HepG2 (cell line): Measurements from ENCODE around the gene TNPO3. TPM values are rescaled to one million over a fixed set of nuclear protein-coding genes. Genes with fewer than 3 reads are reported as not detected.

ENCODE experiments used
- DR1 ChIP-seq: sonication (generic); formaldehyde crosslinking; IDR thresholded peaks from 2 replicates; pipeline ENCODE4 v1.8.0; 2021; ENCODE audit warnings: mild to moderate bottlenecking, missing genetic modification reagents, inconsistent platforms
- HNRNPK ChIP-seq: fragments of 200-400 bp; formaldehyde crosslinking; IDR thresholded peaks from 2 replicates; pipeline ENCODE4 v1.6.1; 2018; ENCODE audit warnings: low read length, low read depth, moderate library complexity, mild to moderate bottlenecking; ENCODE audit not compliant: poor library complexity, severe bottlenecking
- KLF12 ChIP-seq: sonication (generic); formaldehyde crosslinking; IDR thresholded peaks from 2 replicates; pipeline ENCODE4 v1.4.0; 2020; ENCODE audit warnings: missing genetic modification reagents, borderline replicate concordance
- MED13 ChIP-seq: sonication (generic); formaldehyde crosslinking; IDR thresholded peaks from 2 replicates; pipeline ENCODE4 v1.5.0; 2020; ENCODE audit warnings: missing genetic modification reagents
- MTF1 ChIP-seq: sonication (generic); formaldehyde crosslinking; IDR thresholded peaks from 2 replicates; pipeline ENCODE4 v1.5.0; 2020; ENCODE audit warnings: missing genetic modification reagents
- PAWR ChIP-seq: sonication (generic); formaldehyde crosslinking; IDR thresholded peaks from 2 replicates; pipeline ENCODE4 v1.4.0; 2020; ENCODE audit warnings: missing genetic modification reagents, mild to moderate bottlenecking, borderline replicate concordance
- SMAD1 ChIP-seq: sonication (generic); formaldehyde crosslinking; IDR thresholded peaks from 2 replicates; pipeline ENCODE4 v1.4.0; 2020; ENCODE audit warnings: missing genetic modification reagents, low read depth, mild to moderate bottlenecking, borderline replicate concordance
- TSC22D2 ChIP-seq: sonication (generic); formaldehyde crosslinking; IDR thresholded peaks from 2 replicates; pipeline ENCODE4 v1.5.1; 2020; ENCODE audit warnings: missing genetic modification reagents, mild to moderate bottlenecking, borderline replicate concordance
- ZFP82 ChIP-seq: sonication (generic); formaldehyde crosslinking; IDR thresholded peaks from 2 replicates; pipeline ENCODE4 v1.5.1; 2020; ENCODE audit warnings: mild to moderate bottlenecking, missing genetic modification reagents, borderline replicate concordance
- ZNF160 ChIP-seq: sonication (generic); formaldehyde crosslinking; IDR thresholded peaks from 2 replicates; pipeline ENCODE4 v1.8.0; 2022; ENCODE audit warnings: mild to moderate bottlenecking, inconsistent platforms, missing genetic modification reagents
- ZNF468 ChIP-seq: sonication (generic); formaldehyde crosslinking; IDR thresholded peaks from 2 replicates; pipeline ENCODE4 v1.8.0; 2022; ENCODE audit warnings: mild to moderate bottlenecking, moderate library complexity, missing genetic modification reagents
- ZNF598 ChIP-seq: sonication (generic); formaldehyde crosslinking; IDR thresholded peaks from 2 replicates; pipeline ENCODE4 v1.5.1; 2020; ENCODE audit warnings: mild to moderate bottlenecking, missing genetic modification reagents, borderline replicate concordance
- ZNF761 ChIP-seq: sonication (generic); formaldehyde crosslinking; conservative IDR thresholded peaks from 2 replicates; pipeline ENCODE4 v1.4.0; 2020; ENCODE audit warnings: mild to moderate bottlenecking, missing genetic modification reagents
- polyA plus RNA-seq, 8 experiments: library from polyadenylated mRNA; depleted of rRNA in 3 of 8; stranded (reverse) in 7 of 8; unstranded in 1 of 8; fragments of >200 nt; fragmentation: Illumina TruSeq in 4 of 8; extraction: Trizol in 4 of 8; gene quantifications; 2 replicates each; pipeline versions ENCODE4 v1.2.1 to v1.2.3, GENCODE V29; 2011 to 2016; ENCODE audit warnings: low read depth in 4 of 8, missing spikeins in 1 of 8, mixed read lengths in 1 of 8; ENCODE audit not compliant: insufficient read depth in 1 of 8
- total RNA-seq, 5 experiments: library from RNA; depleted of rRNA; stranded (reverse); fragments of >200 nt; fragmentation: Illumina TruSeq; extraction: Trizol; gene quantifications; 2 replicates each; pipeline ENCODE4 v1.2.3, GENCODE V29; 2016; ENCODE audit warnings: low read depth in 1 of 5
- TF ChIP-seq, protein P1 (sequence below): sonication (generic); formaldehyde crosslinking; IDR thresholded peaks from 2 replicates; pipeline ENCODE4 v1.4.0; 2020; ENCODE audit warnings: mild to moderate bottlenecking, missing genetic modification reagents
- TF ChIP-seq, protein P2 (sequence below): sonication (generic); formaldehyde crosslinking; IDR thresholded peaks from 2 replicates; pipeline ENCODE4 v1.8.1; 2023; ENCODE audit warnings: missing genetic modification reagents, inconsistent platforms, borderline replicate concordance
- TF ChIP-seq, protein P3 (sequence below): sonication (generic); formaldehyde crosslinking; IDR thresholded peaks from 2 replicates; pipeline ENCODE4 v1.4.0; 2020; ENCODE audit warnings: missing genetic modification reagents, borderline replicate concordance
- TF ChIP-seq, protein P4 (sequence below): sonication (generic); formaldehyde crosslinking; IDR thresholded peaks from 2 replicates; pipeline ENCODE4 v1.9.0; 2022; ENCODE audit warnings: low read depth, missing genetic modification reagents

TNPO3 gene
- total and polyA plus RNA-seq, 2 of the 13 experiments (the other 11 are each of a cell fraction or from before 2014, with no cell fraction given): 23.8 to 44.6 TPM

DNA sequence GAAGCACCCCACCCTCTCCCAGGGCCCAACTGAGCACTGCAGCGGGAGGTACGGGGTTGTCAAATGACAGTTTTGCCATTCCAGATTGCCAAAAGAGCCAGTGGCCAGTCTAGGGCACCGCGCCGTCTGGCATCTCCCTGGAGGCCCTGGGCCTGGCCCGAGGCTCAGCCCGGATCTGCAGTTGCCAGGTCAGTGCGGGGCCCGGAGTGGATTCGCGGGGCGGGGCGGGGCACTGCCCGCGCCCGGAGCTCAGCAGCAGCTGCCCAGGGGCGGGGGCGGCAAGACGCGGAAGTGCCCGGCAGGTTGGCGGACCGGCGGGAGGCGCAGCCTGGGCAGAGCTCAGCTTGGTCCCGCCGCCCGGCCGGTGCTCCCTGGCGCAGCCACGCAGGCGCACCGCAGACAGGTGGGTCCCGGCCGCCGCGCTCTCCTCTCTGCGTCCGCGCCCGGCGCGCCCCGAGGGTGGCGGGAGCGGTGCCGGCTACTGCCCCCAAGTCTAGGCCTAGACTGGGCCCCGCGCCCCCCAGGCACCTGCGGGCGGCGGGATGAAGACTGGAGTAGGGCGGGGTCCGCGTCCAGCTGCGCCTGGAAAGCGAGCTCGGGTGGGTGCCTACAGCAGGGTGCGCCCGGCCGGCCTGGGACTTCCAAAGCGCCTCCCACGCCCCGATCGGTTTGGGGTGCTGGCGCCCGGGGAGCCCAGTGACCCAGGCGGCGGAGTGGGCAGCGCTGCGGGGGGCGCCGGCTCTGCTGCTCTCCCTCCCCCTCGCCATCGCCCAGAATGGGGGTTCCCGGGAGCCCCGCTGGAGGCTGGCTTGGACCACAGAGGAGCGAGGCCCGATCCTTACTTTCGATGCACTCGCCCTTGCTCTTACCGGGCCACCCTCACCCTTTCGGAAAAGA, 117.0 kb downstream of the TNPO3 start, which contains the start of gene IRF5 (continued):
- TF ChIP-seq, protein P1, sequence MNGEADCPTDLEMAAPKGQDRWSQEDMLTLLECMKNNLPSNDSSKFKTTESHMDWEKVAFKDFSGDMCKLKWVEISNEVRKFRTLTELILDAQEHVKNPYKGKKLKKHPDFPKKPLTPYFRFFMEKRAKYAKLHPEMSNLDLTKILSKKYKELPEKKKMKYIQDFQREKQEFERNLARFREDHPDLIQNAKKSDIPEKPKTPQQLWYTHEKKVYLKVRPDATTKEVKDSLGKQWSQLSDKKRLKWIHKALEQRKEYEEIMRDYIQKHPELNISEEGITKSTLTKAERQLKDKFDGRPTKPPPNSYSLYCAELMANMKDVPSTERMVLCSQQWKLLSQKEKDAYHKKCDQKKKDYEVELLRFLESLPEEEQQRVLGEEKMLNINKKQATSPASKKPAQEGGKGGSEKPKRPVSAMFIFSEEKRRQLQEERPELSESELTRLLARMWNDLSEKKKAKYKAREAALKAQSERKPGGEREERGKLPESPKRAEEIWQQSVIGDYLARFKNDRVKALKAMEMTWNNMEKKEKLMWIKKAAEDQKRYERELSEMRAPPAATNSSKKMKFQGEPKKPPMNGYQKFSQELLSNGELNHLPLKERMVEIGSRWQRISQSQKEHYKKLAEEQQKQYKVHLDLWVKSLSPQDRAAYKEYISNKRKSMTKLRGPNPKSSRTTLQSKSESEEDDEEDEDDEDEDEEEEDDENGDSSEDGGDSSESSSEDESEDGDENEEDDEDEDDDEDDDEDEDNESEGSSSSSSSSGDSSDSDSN (CRISPR knock-in tag): no peak; the same call in 1 of the 2 replicates
- TF ChIP-seq ZNF160: no peak
- TF ChIP-seq, protein P2, sequence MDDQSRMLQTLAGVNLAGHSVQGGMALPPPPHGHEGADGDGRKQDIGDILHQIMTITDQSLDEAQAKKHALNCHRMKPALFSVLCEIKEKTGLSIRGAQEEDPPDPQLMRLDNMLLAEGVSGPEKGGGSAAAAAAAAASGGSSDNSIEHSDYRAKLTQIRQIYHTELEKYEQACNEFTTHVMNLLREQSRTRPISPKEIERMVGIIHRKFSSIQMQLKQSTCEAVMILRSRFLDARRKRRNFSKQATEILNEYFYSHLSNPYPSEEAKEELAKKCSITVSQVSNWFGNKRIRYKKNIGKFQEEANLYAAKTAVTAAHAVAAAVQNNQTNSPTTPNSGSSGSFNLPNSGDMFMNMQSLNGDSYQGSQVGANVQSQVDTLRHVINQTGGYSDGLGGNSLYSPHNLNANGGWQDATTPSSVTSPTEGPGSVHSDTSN (CRISPR knock-in tag): no peak
- TF ChIP-seq, protein P3, sequence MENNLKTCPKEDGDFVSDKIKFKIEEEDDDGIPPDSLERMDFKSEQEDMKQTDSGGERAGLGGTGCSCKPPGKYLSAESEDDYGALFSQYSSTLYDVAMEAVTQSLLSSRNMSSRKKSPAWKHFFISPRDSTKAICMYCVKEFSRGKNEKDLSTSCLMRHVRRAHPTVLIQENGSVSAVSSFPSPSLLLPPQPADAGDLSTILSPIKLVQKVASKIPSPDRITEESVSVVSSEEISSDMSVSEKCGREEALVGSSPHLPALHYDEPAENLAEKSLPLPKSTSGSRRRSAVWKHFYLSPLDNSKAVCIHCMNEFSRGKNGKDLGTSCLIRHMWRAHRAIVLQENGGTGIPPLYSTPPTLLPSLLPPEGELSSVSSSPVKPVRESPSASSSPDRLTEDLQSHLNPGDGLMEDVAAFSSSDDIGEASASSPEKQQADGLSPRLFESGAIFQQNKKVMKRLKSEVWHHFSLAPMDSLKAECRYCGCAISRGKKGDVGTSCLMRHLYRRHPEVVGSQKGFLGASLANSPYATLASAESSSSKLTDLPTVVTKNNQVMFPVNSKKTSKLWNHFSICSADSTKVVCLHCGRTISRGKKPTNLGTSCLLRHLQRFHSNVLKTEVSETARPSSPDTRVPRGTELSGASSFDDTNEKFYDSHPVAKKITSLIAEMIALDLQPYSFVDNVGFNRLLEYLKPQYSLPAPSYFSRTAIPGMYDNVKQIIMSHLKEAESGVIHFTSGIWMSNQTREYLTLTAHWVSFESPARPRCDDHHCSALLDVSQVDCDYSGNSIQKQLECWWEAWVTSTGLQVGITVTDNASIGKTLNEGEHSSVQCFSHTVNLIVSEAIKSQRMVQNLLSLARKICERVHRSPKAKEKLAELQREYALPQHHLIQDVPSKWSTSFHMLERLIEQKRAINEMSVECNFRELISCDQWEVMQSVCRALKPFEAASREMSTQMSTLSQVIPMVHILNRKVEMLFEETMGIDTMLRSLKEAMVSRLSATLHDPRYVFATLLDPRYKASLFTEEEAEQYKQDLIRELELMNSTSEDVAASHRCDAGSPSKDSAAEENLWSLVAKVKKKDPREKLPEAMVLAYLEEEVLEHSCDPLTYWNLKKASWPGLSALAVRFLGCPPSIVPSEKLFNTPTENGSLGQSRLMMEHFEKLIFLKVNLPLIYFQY (CRISPR knock-in tag): no peak
- no peak for TF ChIP-seq ZNF468 (CRISPR knock-in tag)
- no peak for TF ChIP-seq MTF1 (CRISPR knock-in tag)
- TF ChIP-seq, protein P4, sequence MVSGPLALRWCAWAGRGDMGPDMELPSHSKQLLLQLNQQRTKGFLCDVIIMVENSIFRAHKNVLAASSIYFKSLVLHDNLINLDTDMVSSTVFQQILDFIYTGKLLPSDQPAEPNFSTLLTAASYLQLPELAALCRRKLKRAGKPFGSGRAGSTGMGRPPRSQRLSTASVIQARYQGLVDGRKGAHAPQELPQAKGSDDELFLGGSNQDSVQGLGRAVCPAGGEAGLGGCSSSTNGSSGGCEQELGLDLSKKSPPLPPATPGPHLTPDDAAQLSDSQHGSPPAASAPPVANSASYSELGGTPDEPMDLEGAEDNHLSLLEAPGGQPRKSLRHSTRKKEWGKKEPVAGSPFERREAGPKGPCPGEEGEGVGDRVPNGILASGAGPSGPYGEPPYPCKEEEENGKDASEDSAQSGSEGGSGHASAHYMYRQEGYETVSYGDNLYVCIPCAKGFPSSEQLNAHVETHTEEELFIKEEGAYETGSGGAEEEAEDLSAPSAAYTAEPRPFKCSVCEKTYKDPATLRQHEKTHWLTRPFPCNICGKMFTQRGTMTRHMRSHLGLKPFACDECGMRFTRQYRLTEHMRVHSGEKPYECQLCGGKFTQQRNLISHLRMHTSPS (CRISPR knock-in tag): peak; percentile 64; the same call in 1 of the 2 replicates
- no peak for TF ChIP-seq DR1 (CRISPR knock-in tag)
- TF ChIP-seq PAWR (CRISPR knock-in tag): no peak
- no peak for TF ChIP-seq TSC22D2 (CRISPR knock-in tag)
- no peak for TF ChIP-seq ZNF598 (CRISPR knock-in tag)
- no peak for TF ChIP-seq KLF12 (CRISPR knock-in tag)
- no peak for TF ChIP-seq ZNF761 (CRISPR knock-in tag)
- TF ChIP-seq ZFP82 (CRISPR knock-in tag): no peak
- TF ChIP-seq MED13 (CRISPR knock-in tag): no peak
- 0 out of 2 replicates have a peak, but pooled peaks have one; percentile 61 for TF ChIP-seq SMAD1
- TF ChIP-seq HNRNPK: peak; percentile 11
